GM21825 (cell line): ENCODE results near the gene CRISP3.

Experiments
- ATAC-seq: cut with Tn5 transposase; IDR thresholded peaks from one replicate; pipeline ENCODE4 v1.9.1; 2021; ENCODE audit warnings: mild to moderate bottlenecking, moderate library complexity; ENCODE audit not compliant: unreplicated experiment

Gene CRISP3

GRCh38 chr6:49692534-49692933 is 51.7 kb downstream of the CRISP3 start:
- no peak for ATAC-seq
